Loucy (cell line): ENCODE measurements around the gene MAD1L1.
A peak's percentile ranks its signal among the peaks of the same experiment; 100 is the strongest.

Experiments used
- H2AFZ ChIP-seq: fragments of 200-600 bp; sonication (generic); 2 replicates; pipeline ENCODE4 v1.6.0; 2016; ENCODE audit warnings: antibody characterized with exemption, mild to moderate bottlenecking, low read length, moderate library complexity
- H3F3A ChIP-seq: fragments of 200-600 bp; 2 replicates; pipeline ENCODE4 v1.6.0; 2016; ENCODE audit warnings: antibody characterized with exemption, low read depth, mild to moderate bottlenecking
- H3K27me3 ChIP-seq: fragments of 200-600 bp; sonication (generic); 2 replicates; pipeline ENCODE4 v1.6.1; 2014; ENCODE audit warnings: low read length, mild to moderate bottlenecking; ENCODE audit not compliant: insufficient read depth, poor library complexity, severe bottlenecking
- H3K36me3 ChIP-seq: fragments of 200-600 bp; sonication (generic); 2 replicates; pipeline ENCODE4 v1.6.1; 2016; ENCODE audit warnings: low read length; ENCODE audit not compliant: insufficient read depth
- H3K4me1 ChIP-seq: fragments of 200-600 bp; sonication (generic); 2 replicates; pipeline ENCODE4 v1.5.1; 2014; ENCODE audit warnings: low read length, mild to moderate bottlenecking; ENCODE audit not compliant: insufficient read depth, poor library complexity, severe bottlenecking
- H3K4me2 ChIP-seq: fragments of 200-600 bp; sonication (generic); 2 replicates; pipeline ENCODE4 v1.6.0; 2014; ENCODE audit warnings: antibody characterized with exemption, low read length, low read depth, mild to moderate bottlenecking; ENCODE audit not compliant: poor library complexity, severe bottlenecking
- H3K4me3 ChIP-seq: fragments of 200-600 bp; sonication (generic); 2 replicates; pipeline ENCODE4 v1.5.1; 2014; ENCODE audit warnings: low read length, mild to moderate bottlenecking, mixed read lengths; ENCODE audit not compliant: poor library complexity, severe bottlenecking
- H3K79me2 ChIP-seq: fragments of 200-600 bp; sonication (generic); 2 replicates; pipeline ENCODE4 v1.6.1; 2014; ENCODE audit warnings: low read length; ENCODE audit not compliant: insufficient read depth
- H3K9ac ChIP-seq: fragments of 200-600 bp; sonication (generic); 2 replicates; pipeline ENCODE4 v1.6.0; 2014; ENCODE audit warnings: mild to moderate bottlenecking, low read depth, low read length, moderate library complexity; ENCODE audit not compliant: poor library complexity, severe bottlenecking
- H3K9me2 ChIP-seq: fragments of 200-600 bp; sonication (generic); replicated peaks from 2 replicates; pipeline ENCODE4 v1.6.1; 2016; ENCODE audit warnings: low read depth, low read length, mixed read lengths
- H3K9me3 ChIP-seq: fragments of 200-600 bp; sonication (generic); 2 replicates; pipeline ENCODE4 v1.6.1; 2014; ENCODE audit warnings: mild to moderate bottlenecking, antibody characterized with exemption, low read length, low read depth; ENCODE audit not compliant: insufficient read depth
- H4K20me1 ChIP-seq: fragments of 200-600 bp; sonication (generic); 2 replicates; pipeline ENCODE4 v1.6.0; 2014; ENCODE audit warnings: antibody characterized with exemption, low read length, mild to moderate bottlenecking; ENCODE audit not compliant: insufficient read depth, poor library complexity, severe bottlenecking
- CTCF ChIP-seq: fragments of 200-600 bp; sonication (generic); conservative IDR thresholded peaks from 2 replicates; pipeline ENCODE4 v1.5.1; 2014; ENCODE audit warnings: mild to moderate bottlenecking, antibody characterized with exemption, low read length
- EZH2phosphoT487 ChIP-seq: fragments of 200-600 bp; IDR thresholded peaks from 2 replicates; pipeline ENCODE4 v1.6.1; 2018; ENCODE audit warnings: antibody characterized with exemption, mild to moderate bottlenecking, moderate library complexity, borderline replicate concordance

MAD1L1 gene

GRCh38 chr7:2098496-2098895 lies 134.2 kb downstream of the MAD1L1 start:
- Histone ChIP-seq H2AFZ (no peak overlapping the region), H3K9me3 (no peaks in the 10 kb centered on the region), H3K9ac (peak overlapping the region; percentile 32), H3F3A (0 out of 2 replicates have a peak, but pooled peaks cover 3% of the 10 kb centered on the region), H3K36me3 (peaks cover 10% of the 10 kb centered on the region; the same call in 1 of the 2 replicates), H3K4me3 (no peak overlapping the region), H3K4me2 (peak overlapping the region; percentile 48), H4K20me1 (no peaks in the 10 kb centered on the region), H3K9me2 (no peaks in the 10 kb centered on the region), H3K27me3 (no peaks in the 10 kb centered on the region), H3K4me1 (peaks cover 30% of the 10 kb centered on the region), H3K79me2 (peaks cover 12% of the 10 kb centered on the region; the same call in 1 of the 2 replicates)
- TF ChIP-seq EZH2phosphoT487 (no peak), CTCF (no peak)

GRCh38 chr7:2098056-2098455 lies 134.7 kb downstream of the MAD1L1 start:
- Histone ChIP-seq H3F3A (0 out of 2 replicates have a peak, but pooled peaks cover 3% of the 10 kb centered on the region), H3K27me3 (no peaks in the 10 kb centered on the region), H3K9ac (no peak overlapping the region), H3K79me2 (peaks cover 12% of the 10 kb centered on the region; the same call in 1 of the 2 replicates), H3K4me1 (peaks cover 30% of the 10 kb centered on the region), H4K20me1 (no peaks in the 10 kb centered on the region), H3K9me3 (no peaks in the 10 kb centered on the region), H3K9me2 (no peaks in the 10 kb centered on the region), H3K4me3 (no peak overlapping the region), H3K4me2 (no peak overlapping the region), H3K36me3 (peaks cover 11% of the 10 kb centered on the region; the same call in 1 of the 2 replicates), H2AFZ (no peak overlapping the region)
- no peak for TF ChIP-seq EZH2phosphoT487
- no peak for TF ChIP-seq CTCF

- H3K4me3 ChIP-seq = no peak overlapping the region
- no peak overlapping the region for H2AFZ ChIP-seq
- H3K9me2 ChIP-seq = no peaks in the 10 kb centered on the region
- peaks cover 12% of the 10 kb centered on the region; the same call in 1 of the 2 replicates for H3K79me2 ChIP-seq
- H3K36me3 ChIP-seq = peaks cover 11% of the 10 kb centered on the region; the same call in 1 of the 2 replicates
- no peaks in the 10 kb centered on the region for H4K20me1 ChIP-seq
- no peak overlapping the region for H3K4me2 ChIP-seq
- no peaks in the 10 kb centered on the region for H3K27me3 ChIP-seq
- no peak overlapping the region for H3K9ac ChIP-seq
- no peak for TF ChIP-seq EZH2phosphoT487
- peaks cover 30% of the 10 kb centered on the region for H3K4me1 ChIP-seq
- no peaks in the 10 kb centered on the region for H3K9me3 ChIP-seq
- 0 out of 2 replicates have a peak, but pooled peaks cover 3% of the 10 kb centered on the region for H3F3A ChIP-seq
These were observed 135.3 kb downstream of the MAD1L1 start for GRCh38 chr7:2097492-2097891.
